HG03045 (cell line): ENCODE measurements around the gene SLC25A33.
"Not testable (repeated sequence)": the region's sequence is repeated elsewhere in the genome, so short reads cannot be mapped to it uniquely, and the experiment has no call there.

ENCODE experiments used
- ATAC-seq: cut with Tn5 transposase; IDR thresholded peaks from one replicate; pipeline ENCODE4 v1.9.1; 2021; ENCODE audit warnings: mild to moderate bottlenecking, moderate library complexity; ENCODE audit not compliant: unreplicated experiment

SLC25A33 gene

DNA sequence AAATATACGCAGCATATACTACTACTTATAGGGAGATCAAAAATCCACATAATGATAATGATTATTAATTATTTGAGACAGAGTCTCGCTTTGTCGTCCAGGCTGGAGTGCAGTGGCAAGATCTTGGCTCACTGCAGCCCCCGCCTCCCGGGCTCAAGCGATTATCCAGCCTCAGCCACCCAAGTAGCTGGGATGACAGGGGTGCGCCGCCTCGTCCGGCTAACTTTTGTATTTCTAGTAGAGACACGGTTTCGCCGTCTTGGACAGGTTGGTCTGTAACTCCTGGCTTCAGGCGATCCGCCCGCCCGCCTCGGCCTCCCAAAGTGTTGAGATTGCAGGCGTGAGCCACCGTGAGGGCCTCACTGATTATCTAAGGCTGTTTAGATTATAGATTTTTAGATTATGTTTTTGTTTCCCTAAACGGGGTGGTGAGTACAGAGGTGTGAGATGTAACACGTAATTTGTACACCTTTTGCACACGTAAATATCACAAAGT is 548 bp upstream of the SLC25A33 start:
- ATAC-seq = no peak

- ATAC-seq = peak; percentile 48
Measured at GRCh38 chr1:9539829-9540550, 725 bp downstream of the SLC25A33 start.

DNA sequence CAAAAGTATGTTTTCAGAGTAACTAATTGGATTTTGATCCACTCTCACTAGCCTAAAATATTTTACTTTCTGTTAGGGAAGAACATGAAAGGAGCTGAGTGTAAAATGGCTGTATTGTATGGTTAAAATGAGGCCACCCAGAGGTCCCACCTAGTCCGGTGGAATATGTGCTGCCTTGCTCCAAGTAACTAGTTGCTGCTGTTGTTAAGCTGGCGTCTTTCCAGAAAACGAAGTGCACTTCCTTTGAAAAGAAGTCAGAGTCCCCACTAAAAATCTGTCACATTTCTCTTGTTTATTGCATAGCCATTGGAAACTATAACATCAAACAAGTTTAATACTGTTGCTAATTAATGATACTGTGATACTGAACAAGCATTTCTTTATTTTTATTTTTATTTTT is 3.2 kb downstream of the SLC25A33 start:
- no peak for ATAC-seq

- no peak for ATAC-seq
Measured at GRCh38 chr1:9544926-9545325, 5.7 kb downstream of the SLC25A33 start.

DNA sequence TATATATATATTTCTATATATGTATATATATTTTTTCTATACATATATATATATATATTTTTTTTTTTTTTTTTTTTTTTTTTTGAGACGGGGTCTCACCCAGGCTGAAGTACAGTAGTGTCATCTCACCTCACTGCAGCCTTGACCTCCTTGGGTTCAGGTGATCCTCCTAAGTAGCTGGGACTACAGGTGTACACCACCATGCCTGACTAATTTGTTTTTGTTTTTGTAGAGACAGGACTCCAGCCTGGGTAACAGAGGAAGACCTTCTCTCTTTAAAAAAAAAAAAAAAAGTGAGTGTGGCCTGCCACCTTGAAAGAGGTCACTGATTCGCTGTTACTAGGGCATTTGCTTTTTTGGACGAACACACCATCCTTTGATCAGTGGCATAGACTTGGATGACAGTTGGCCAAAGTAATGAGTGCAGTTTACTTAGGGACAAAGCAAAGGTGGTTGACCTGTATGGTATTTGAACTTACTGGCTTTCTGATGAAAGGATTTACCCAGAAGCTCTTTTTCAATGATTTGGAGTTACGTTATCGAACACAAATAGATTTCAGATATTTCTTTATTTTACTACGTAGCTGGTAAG is 10.8 kb downstream of the SLC25A33 start:
- no peak for ATAC-seq

DNA sequence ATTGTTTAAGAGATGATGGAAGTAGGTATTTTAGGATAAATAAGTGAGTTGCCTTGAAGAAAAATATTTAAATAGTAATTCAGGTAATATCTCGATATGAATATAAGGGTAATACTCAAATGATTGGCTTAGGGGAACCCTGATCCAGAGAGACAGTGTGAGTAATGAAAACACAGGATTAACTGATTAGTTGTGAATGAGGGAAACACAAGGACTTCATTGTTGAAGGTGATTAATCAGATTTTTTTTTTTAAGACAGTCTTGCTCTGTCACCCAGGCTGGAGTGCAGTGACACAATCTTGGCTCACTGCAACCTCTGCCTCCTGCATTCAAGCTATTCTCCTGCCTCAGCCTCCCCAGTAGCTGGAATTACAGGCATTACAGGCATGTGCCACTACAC is 12.7 kb downstream of the SLC25A33 start:
- no peak for ATAC-seq

- ATAC-seq = no peak
Measured at GRCh38 chr1:9553736-9554144, 14.5 kb downstream of the SLC25A33 start.

- ATAC-seq = no peak
Measured at GRCh38 chr1:9555942-9556341, 16.7 kb downstream of the SLC25A33 start.

DNA sequence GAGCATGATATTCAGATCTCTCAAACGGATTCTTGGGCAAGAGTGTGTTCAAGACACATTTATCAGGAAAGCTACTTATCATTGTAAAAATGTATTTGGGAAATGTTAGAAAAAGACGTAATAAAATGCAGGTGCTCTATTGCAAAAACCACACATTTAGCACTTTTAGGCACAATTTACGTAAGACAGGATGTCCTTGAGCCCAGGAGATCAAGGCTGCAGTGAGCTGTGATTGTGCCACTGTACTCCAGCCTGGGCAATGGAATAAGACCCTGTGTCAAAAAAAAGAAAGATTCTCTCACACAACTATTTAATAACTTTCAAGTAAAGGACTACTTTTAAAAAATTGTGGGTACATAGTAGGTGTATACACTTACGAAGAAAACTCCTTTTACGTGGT is 18.4 kb downstream of the SLC25A33 start:
- no peak for ATAC-seq

GRCh38 chr1:9558271-9558945 is 19.1 kb downstream of the SLC25A33 start:
- ATAC-seq = no peak

DNA sequence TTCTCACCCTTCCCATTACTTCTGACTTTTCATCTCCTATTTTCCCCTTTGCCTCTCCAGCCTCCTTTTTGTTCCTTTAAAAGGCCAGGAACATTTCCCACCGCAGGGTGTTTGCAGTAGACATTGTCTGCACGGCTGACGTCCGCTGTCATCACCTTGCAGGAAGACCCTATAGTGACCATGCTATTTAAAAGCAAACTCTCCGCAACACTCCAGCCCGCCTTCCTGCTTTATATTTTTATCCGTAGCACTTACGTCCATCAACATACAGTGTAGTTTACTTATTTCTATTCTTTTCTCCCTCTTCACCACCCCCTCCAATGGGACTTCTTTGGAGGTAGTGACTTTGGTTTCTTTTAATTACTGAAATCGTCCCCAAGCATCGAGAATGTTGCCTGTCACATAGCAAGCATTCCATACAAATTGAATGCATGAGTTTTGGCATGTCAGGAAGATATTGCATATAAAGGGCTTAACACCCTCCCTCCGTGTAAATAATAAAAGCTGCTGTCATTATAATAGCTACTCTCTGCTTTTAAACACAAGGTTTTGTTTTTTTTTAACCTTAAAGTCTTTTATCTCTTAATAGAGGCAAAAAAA is 19.8 kb downstream of the SLC25A33 start:
- ATAC-seq = no peak

GRCh38 chr1:9559673-9560072 is 20.4 kb downstream of the SLC25A33 start:
- ATAC-seq = no peak

- not testable (repeated sequence) for ATAC-seq
Measured at GRCh38 chr1:9560090-9560489, 20.8 kb downstream of the SLC25A33 start.

- no peak for ATAC-seq
Measured at GRCh38 chr1:9561429-9561828, 22.2 kb downstream of the SLC25A33 start.

DNA sequence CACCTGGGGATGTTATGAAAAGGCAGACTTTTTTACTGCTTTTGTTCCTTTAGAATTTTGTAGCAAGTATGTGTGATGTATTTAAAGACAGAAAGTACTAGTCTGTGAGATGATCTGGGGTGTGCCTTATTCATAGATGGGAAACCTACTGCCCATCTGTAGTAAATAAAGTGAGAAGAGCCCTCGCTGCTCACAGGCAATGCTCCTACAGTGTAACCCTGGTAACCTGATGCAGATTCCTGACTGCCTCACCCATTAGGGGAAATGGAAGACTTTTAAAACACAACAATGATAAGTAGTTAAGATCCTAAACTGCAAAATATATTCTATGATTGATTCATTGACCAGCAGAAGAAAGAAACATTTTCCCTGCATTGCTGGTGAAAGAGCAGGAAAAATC is 30.0 kb downstream of the SLC25A33 start:
- no peak for ATAC-seq

DNA sequence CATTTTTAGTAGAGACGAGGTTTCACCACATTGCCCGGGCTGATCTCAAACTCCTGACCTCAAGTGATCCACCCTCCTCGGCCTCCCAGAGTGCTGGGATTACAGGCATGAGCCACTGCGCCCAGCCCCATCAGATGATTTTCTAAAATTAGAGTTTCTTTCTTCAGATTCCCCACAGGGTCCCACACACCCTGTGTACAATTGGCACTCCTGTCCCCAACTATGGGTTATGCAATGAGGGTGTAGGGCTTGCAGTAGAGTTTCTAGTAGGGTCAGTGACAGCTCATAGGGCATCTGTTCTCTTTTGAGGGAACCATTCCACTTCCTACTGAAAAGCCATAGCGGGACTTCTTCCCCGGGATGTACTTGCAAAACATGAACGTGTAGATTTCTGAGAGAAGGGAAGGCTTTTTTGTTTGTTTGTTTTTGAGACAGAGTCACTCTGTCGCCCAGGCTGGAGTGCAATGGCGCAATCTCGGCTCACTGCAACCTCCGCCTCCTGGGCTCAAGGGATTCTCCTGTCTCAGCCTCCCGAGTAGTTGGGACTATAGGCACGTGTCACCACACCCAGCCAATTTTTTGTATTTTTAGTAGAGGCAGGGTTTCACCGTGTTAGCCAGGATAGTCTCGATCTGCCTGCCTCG is 31.7 kb downstream of the SLC25A33 start:
- ATAC-seq = not testable (repeated sequence)

DNA sequence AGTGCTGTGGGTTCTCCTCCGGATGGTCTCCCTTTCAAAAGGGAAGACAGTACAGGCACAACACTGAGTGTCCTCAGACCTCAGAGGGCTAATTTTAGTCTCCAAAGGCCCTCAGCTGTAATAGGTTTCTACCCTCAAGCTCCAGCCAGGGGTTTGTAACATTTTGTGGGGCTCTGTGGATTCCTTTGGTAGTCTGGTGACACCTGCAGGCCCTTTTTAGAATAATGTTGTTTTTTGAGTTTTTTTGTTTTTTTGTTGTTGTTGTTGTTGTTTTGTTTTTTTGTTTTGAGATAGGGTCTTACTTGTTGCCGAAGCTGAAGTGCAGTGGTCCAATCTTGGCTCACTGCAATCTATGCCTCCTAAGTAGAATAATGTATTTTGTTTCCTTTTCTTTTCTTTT is 34.5 kb downstream of the SLC25A33 start:
- ATAC-seq = no peak

DNA sequence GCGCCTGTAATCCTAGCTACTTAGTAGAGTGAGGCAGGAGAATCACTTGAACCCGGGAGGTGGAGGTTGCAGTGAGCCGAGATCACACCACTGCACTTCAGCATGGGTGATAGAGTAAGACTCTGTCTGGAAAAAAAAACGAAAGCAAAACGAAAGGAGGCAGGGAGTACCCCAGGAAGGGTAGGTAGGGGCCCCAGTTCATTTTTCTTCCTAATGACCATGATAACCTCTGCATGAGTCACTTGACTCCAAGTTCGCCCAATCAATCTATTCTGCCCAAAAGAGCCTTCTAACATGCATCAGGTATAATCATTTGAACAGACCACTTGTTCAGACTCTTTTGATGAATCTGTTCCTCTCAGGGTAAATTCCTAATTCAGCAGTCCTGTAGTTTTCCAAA is 36.2 kb downstream of the SLC25A33 start:
- ATAC-seq = no peak

GRCh38 chr1:9576903-9577302 is 37.6 kb downstream of the SLC25A33 start:
- ATAC-seq = no peak

GRCh38 chr1:9577423-9577822 is 38.2 kb downstream of the SLC25A33 start:
- no peak for ATAC-seq

DNA sequence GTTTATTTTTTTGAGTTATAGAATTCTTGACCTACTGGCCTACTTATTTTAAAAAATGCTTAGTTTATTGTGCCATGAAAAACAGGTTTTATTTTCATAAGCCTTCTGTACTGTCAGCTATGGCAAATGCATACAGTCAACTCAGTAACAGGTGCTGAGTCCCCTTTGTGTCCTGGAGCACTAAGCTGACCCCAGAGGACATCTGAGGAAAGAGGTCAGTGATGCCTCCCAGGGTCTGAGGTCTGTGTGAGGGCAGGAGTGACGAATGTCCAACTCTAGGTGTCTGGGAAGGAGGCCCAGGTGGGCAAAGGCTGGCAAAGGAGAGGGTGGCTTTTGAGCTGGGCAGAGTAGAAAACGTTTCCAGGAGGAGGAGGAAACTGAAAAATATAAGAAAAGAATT is 41.7 kb downstream of the SLC25A33 start:
- no peak for ATAC-seq
